ENCODE measurements around the gene HTR3E. TPM values are rescaled to one million over a fixed set of nuclear protein-coding genes. Genes with fewer than 3 reads are reported as not detected.

The HTR3E gene
- total RNA-seq, 2 experiments from 2014 or later: not detected

DNA sequence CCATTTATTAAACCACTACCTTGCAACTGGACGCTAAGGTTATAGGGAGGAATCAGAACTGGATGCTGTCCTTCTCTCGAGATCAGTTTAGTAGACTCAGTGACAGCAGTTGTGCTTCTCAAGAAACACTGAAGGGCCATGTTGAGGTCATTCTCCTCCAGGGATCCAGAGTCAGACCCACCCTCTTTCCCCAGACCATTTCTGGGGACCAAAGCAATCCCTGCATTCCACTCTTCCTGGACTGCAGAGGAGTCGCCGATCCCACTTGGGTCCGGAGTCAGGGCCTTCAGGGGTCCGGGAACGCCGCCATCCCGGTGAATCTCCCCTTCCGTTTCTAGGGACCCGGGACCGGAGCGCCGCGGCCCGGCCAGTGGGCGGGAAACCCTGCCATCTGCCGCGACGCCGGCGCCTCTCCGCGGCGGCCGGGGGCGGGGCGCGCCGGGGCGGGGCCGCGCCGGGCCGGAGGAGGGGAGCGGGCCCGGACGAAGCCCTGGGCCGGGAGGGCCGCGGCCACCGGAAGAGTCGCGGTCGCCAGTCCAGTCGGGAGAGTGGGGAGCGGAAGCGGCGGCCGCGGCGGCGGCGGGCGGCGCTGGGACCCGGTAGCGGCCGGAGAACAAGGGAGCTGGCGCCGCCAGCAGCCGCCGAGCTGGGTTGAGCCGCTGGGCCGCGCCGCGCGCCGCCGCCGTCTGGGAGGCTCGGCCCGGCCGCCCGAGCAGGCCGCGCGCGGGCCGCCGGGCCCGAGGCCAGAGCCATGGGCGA lies 58.2 kb downstream of the HTR3E start, which contains the start of gene DVL3:
Gene DVL3, plus strand, starts transcription at position 493 of the 759 bp plus-strand sequence. Its CDS starts 259 bp downstream, at position 752.
- DNase-seq (peak; percentile 71), ATAC-seq (ENCODE audit: low read depth) (peak; percentile 77)
- peak within 1 kb of the TSS; percentile 82 for H3K27ac Mint-ChIP-seq
- no peaks in the 10 kb centered on the region for H3K27me3 Mint-ChIP-seq
- H3K9me3 Mint-ChIP-seq: no peaks in the 10 kb centered on the region
- H3K36me3 Mint-ChIP-seq: peaks cover 1% of the 10 kb centered on the region
- peaks cover 19% of the 10 kb centered on the region for H3K4me1 Mint-ChIP-seq
- POLR2A ChIA-PET: interaction anchor here (0.7 to 1.0 kb wide), 3 partner anchors 10 to 20 kb away, joined by 3 to 4 read pairs (median 4); partner anchors contain the start of gene EIF2B5
- peak within 1 kb of the TSS; percentile 98 for H3K4me3 Mint-ChIP-seq

DNA sequence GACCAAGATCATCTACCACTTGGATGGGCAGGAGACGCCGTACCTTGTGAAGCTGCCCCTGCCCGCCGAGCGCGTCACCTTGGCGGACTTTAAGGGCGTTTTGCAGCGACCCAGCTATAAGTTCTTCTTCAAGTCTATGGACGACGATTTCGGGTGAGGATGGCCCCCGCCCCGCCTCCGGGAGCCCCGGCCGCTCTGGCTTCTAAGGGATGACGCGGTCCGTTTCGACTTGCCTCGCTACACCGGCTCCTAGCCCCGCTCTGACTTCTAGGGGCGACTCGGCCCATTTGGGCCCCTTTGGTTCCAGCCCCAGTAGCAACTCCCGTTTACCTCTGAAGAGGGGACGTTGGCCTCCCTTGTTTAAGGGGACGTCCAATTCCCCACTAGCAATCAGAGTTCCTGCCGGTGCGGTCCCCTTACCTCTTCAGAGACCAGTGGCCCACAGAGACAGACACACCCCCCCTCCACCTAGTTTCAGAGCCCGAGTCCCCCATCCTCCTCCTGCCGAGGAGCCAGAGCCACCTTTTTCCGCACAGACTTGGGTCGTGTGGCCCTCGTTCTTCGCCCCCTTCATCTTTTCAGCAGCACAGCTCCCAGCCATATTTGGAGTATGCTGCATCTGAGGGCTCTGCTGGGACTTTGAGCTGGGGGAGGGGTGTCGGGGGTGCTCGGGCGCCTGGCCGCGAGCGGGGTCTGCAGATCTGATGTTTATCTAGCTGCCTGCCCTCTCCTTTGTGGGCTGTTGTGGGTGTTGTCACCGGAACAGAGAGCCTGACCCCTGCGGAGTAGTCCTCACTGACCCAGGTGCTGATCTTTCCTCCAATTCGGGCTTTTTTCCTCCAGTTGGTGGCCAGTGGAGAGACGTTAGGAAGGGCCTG lies 59.0 kb downstream of the HTR3E start:
- Mint-ChIP-seq H3K4me3 (peak overlapping the region; percentile 98), H3K9me3 (no peaks in the 10 kb centered on the region), H3K4me1 (peaks cover 22% of the 10 kb centered on the region), H3K27ac (peak overlapping the region; percentile 82), H3K27me3 (no peaks in the 10 kb centered on the region), H3K36me3 (peaks cover 1% of the 10 kb centered on the region)
- peak; percentile 63 for DNase-seq
- POLR2A ChIA-PET: interaction anchor here (0.7 to 2.3 kb wide), 4 partner anchors 9 to 21 kb away, joined by 3 to 6 read pairs (median 4); partner anchors contain the start of gene EIF2B5
- ATAC-seq (ENCODE audit: low read depth): peak; percentile 52

DNA sequence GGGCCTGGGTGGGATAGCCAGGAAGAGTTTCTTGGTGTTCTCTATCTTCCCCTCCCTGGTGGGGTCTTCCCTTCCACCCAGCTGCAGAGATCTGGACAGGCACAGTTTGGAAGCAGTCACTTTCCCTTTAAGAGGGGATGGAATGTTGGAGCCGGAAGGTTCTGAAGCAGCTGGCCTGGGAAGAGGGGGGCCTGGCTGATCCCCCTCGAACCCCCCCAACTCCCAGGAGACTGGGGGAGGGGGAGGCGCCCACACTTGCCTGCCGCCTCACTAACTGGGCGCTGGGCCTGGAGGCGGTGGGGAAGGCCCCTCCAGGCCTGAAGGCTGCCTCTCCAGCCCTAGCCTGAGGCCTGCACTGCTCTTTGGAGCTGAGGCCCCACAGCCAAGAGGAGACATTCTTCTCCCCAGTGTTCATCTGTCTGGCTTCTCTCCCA lies 59.7 kb downstream of the HTR3E start:
- Mint-ChIP-seq H3K27ac (peak overlapping the region; percentile 82), H3K36me3 (peaks cover 1% of the 10 kb centered on the region), H3K4me1 (peaks cover 25% of the 10 kb centered on the region), H3K4me3 (peak overlapping the region; percentile 98), H3K27me3 (no peaks in the 10 kb centered on the region), H3K9me3 (no peaks in the 10 kb centered on the region)
- DNase-seq: peak; percentile 41
- no peak for ATAC-seq (ENCODE audit: low read depth)
- POLR2A ChIA-PET: interaction anchor here (2.3 kb wide), 1 partner anchor 19 kb away, joined by 6 read pairs; no protein-coding TSS in a partner anchor

Other genes starting within 250 kb of the HTR3E start
- gene PARL, start 212.2 kb upstream of the HTR3E start, total RNA-seq: 10 to 100 TPM; 37.4 to 45.5 TPM
- gene ABCC5, start 79.2 kb upstream of the HTR3E start, total RNA-seq: 10 to 100 TPM; 25.1 to 25.6 TPM
- gene HTR3D, start 65.3 kb upstream of the HTR3E start, total RNA-seq: not detected
- not detected for gene HTR3C, start 44.0 kb upstream of the HTR3E start, total RNA-seq
- gene EIF2B5, start 38.3 kb downstream of the HTR3E start, total RNA-seq: 10 to 100 TPM; 54.7 to 61.8 TPM
- 10 to 100 TPM; 39.9 to 41.0 TPM for gene DVL3, start 58.3 kb downstream of the HTR3E start, total RNA-seq
- 100 to 1,000 TPM; 210 to 213 TPM for gene AP2M1, start 77.8 kb downstream of the HTR3E start, total RNA-seq
- gene ABCF3, start 89.1 kb downstream of the HTR3E start, total RNA-seq: 10 to 100 TPM; 68.6 to 76.3 TPM
- under 1 TPM in 1 of 2 experiments, not detected in 1; 0.25 TPM for gene VWA5B2, start 132.5 kb downstream of the HTR3E start, total RNA-seq
- gene ALG3, start 151.9 kb downstream of the HTR3E start, total RNA-seq: 10 to 100 TPM; 38.8 to 38.9 TPM
- gene EEF1AKMT4, start 152.6 kb downstream of the HTR3E start, total RNA-seq: 1 to 10 TPM; 2.5 to 3.3 TPM
- not detected for gene CAMK2N2, start 164.5 kb downstream of the HTR3E start, total RNA-seq
- gene ECE2, start 179.0 kb downstream of the HTR3E start, total RNA-seq: not detected
- gene PSMD2, start 202.2 kb downstream of the HTR3E start, total RNA-seq: 100 to 1,000 TPM; 171 to 172 TPM
- gene EIF4G1, start 217.5 kb downstream of the HTR3E start, total RNA-seq: 100 to 1,000 TPM; 253 to 258 TPM
- 1 to 10 TPM; 5.5 to 6.1 TPM for gene FAM131A, start 240.5 kb downstream of the HTR3E start, total RNA-seq

Data from activated naive CD8-positive, alpha-beta T cell treated with anti-CD3 and anti-CD28 coated beads, Interleukin-2, amount 10 ng/mL, durations not matched to agents 7 days and 5 days (primary cell).